ENCODE results near the gene SH2B3. TPM values are rescaled to one million over a fixed set of nuclear protein-coding genes. Genes with fewer than 3 reads are reported as not detected.

SH2B3 gene
- total and polyA plus RNA-seq, 9 of the 15 experiments (the other 6 are each of a cell fraction or from before 2014, with no cell fraction given) = 10.8 to 75.3 (median 37.4) TPM

DNA sequence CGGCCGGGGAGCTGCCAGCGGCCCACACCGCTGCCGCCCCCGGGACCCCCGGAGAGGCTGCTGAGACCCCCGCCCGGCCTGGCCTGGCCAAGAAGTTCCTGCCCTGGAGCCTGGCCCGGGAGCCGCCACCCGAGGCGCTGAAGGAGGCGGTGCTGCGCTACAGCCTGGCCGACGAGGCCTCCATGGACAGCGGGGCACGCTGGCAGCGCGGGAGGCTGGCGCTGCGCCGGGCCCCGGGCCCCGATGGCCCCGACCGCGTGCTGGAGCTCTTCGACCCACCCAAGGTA, 12.8 kb downstream of the SH2B3 start:
- H3K4me3 ChIP-seq = no peak overlapping the region
- peaks cover 35% of the 10 kb centered on the region for H4K20me1 ChIP-seq (replicated peaks; ENCODE audit: control insufficient read depth, insufficient read depth, low read length)
- H3K27ac ChIP-seq (ENCODE audit: extremely low read depth, low read depth, low read length) = no peak overlapping the region
- TF ChIP-seq, protein P1, sequence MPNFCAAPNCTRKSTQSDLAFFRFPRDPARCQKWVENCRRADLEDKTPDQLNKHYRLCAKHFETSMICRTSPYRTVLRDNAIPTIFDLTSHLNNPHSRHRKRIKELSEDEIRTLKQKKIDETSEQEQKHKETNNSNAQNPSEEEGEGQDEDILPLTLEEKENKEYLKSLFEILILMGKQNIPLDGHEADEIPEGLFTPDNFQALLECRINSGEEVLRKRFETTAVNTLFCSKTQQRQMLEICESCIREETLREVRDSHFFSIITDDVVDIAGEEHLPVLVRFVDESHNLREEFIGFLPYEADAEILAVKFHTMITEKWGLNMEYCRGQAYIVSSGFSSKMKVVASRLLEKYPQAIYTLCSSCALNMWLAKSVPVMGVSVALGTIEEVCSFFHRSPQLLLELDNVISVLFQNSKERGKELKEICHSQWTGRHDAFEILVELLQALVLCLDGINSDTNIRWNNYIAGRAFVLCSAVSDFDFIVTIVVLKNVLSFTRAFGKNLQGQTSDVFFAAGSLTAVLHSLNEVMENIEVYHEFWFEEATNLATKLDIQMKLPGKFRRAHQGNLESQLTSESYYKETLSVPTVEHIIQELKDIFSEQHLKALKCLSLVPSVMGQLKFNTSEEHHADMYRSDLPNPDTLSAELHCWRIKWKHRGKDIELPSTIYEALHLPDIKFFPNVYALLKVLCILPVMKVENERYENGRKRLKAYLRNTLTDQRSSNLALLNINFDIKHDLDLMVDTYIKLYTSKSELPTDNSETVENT (CRISPR knock-in tag; IDR thresholded peaks at IDR 0.05) = no peak
- TF ChIP-seq, protein P2, sequence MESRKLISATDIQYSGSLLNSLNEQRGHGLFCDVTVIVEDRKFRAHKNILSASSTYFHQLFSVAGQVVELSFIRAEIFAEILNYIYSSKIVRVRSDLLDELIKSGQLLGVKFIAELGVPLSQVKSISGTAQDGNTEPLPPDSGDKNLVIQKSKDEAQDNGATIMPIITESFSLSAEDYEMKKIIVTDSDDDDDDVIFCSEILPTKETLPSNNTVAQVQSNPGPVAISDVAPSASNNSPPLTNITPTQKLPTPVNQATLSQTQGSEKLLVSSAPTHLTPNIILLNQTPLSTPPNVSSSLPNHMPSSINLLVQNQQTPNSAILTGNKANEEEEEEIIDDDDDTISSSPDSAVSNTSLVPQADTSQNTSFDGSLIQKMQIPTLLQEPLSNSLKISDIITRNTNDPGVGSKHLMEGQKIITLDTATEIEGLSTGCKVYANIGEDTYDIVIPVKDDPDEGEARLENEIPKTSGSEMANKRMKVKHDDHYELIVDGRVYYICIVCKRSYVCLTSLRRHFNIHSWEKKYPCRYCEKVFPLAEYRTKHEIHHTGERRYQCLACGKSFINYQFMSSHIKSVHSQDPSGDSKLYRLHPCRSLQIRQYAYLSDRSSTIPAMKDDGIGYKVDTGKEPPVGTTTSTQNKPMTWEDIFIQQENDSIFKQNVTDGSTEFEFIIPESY (CRISPR knock-in tag; IDR thresholded peaks at IDR 0.05) = 0 out of 2 replicates have a peak, but pooled peaks have one; percentile 5
- TF ChIP-seq RBFOX2 (IDR thresholded peaks at IDR 0.05; ENCODE audit: low read depth, low read length) (0 out of 2 replicates have a peak, but pooled peaks have one; percentile 43), POLR2G (IDR thresholded peaks at IDR 0.05; ENCODE audit: low read depth, low read length) (peak; percentile 40; the same call in 1 of the 2 replicates)
- ChIA-PET POLR2A (interaction anchor here (1.1 kb wide), 1 partner anchor 10 kb away, joined by 4 read pairs; no protein-coding TSS in a partner anchor), CTCF (ENCODE audit: low intra/inter-chr PET ratio) (no interaction called here)
- peaks cover 91% of the 10 kb centered on the region for H3K79me2 ChIP-seq (ENCODE audit: control insufficient read depth, insufficient read depth, low read length)
- H3K4me2 ChIP-seq (ENCODE audit: insufficient read depth, low read length) = no peak overlapping the region
- H3K9ac ChIP-seq (ENCODE audit: insufficient read depth in 1 of 2, low read depth in 2 of 2, low read length in 2 of 2) = no peak overlapping the region
- no peak overlapping the region for H2AFZ ChIP-seq (ENCODE audit: low read depth, low read length)
- no peaks in the 10 kb centered on the region for H3K27me3 ChIP-seq (ENCODE audit: control insufficient read depth in 2 of 2, insufficient read depth in 2 of 2, low read length in 2 of 2)
- no TSS peak for BruUV-seq (replicated peaks)
- in situ Hi-C loops (cut with MboI) (no loop called here), intact Hi-C loops (cut with micrococcal nuclease) (no loop called here)
- no peak for ATAC-seq
- H3K36me3 ChIP-seq (ENCODE audit: control insufficient read depth, insufficient read depth, low read length) = peaks cover 84% of the 10 kb centered on the region
- H3K9me1 ChIP-seq (ENCODE audit: control insufficient read depth, insufficient read depth, low read length) = peaks cover 13% of the 10 kb centered on the region
- peaks cover 8 to 11% of the 10 kb centered on the region in 2 experiments for H3K4me1 ChIP-seq (replicated peaks in 1 of 2; ENCODE audit: control insufficient read depth in 2 of 2, insufficient read depth in 2 of 2, low read length in 2 of 2)
- WGBS (ENCODE audit: insufficient coverage, low coverage, missing lambda C conversion rate) = 96% methylated on average over 22 of the region's 30 CpGs
- no peak for FAIRE-seq
- no peaks in the 10 kb centered on the region for H3K9me3 ChIP-seq (replicated peaks; ENCODE audit: control insufficient read depth, insufficient read depth, low read depth, low read length)
- no peak for DNase-seq (ENCODE audit: extremely low read depth in 1 of 4, low spot score in 3 of 4)
